HG03097 (cell line): ENCODE results near the gene ZC3H7A.

Source experiments
- ATAC-seq: cut with Tn5 transposase; IDR thresholded peaks from one replicate; pipeline ENCODE4 v1.9.1; 2021; ENCODE audit not compliant: unreplicated experiment, low FRiP score

ZC3H7A gene

GRCh38 chr16:11738742-11739544 is 58.1 kb downstream of the ZC3H7A start:
- no peak for ATAC-seq

- no peak for ATAC-seq
Observed at GRCh38 chr16:11737713-11738112, 59.3 kb downstream of the ZC3H7A start.

GRCh38 chr16:11736903-11737302 is 60.2 kb downstream of the ZC3H7A start:
- no peak for ATAC-seq

- no peak for ATAC-seq
Observed at GRCh38 chr16:11735787-11736186, 61.3 kb downstream of the ZC3H7A start.

DNA sequence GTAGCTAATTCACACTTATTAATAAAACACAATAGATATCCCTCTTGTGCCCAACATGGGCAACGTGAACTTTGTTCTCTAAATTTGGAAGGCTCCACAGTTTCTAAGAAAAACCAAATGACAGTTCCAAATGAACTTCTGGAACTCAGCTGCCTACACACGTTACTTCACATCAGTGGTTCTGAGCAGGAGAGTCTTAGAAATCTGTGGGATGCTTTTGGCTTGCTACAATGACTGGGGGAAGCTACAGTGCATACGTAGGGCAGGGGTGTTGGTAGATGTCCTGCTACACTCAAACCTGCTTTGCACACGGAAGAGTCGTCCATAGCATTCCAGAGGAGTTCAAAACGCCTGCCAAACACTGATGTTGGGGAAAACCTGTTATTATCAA is 62.4 kb downstream of the ZC3H7A start:
- no peak for ATAC-seq

DNA sequence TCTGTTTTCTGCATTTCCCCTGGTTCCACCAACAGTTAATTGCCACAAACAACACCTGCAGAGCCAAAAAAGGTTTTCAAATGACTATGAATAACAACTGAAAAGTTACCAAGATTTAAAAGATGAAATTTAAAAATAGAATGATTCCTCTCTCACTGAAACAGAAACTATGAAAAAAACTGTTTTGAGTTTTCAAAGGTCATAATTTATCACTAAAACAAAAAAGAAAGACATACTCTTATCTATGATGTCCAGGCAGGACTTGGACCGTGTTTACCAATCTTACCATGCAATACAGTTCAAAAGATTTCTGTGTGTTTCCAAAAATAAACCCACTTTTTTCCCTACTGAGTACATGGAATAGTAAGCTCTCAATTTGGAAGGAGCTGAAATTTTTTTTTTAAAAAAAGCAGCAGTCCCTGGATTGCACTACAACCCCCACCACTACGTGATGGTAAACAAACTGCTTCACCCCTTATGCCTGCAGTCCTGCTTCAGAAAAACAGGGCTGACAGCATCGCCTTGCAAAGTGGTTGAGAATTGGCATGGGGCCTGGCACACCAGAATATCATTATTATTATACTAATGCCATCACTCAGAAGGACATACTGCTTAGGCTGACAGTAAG is 62.9 kb downstream of the ZC3H7A start:
- no peak for ATAC-seq

DNA sequence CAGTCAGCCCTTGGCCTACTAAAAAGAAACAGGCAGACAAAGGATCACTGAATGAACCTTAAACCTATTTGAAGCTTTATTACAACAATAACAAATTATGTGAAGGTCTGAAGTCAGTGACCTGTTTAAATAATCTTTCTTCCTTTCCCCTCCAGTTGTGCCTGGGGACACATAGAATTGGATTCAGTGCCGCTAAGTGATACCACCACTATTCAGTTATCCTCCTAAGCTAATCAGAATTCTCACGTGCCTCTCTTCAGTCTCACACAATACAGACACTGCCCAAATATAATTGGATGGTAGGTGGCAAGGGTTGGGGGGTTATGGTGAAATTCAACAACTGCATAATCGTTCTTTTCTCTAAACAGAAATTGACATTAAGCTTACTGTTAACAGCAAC is 65.8 kb downstream of the ZC3H7A start:
- ATAC-seq: no peak

DNA sequence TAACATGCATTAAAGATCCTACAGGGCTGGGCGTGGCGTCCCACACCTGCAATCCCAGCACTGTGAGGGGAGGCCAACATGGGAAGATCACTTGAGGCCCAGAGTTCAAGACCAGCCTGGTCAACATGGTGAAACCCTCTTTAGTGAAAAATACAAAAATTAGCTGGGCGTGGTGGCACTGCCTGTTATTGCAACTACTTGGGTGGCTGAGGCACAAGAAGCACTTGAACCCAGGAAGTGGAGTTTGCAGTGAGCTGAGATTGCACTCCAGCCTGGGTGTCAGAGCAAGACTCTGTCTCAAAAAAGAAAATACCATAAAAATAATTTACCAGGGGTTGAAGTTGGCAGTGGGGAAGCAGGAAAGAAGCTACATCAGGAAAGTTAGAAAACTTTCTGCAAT is 67.3 kb downstream of the ZC3H7A start:
- ATAC-seq: no peak

DNA sequence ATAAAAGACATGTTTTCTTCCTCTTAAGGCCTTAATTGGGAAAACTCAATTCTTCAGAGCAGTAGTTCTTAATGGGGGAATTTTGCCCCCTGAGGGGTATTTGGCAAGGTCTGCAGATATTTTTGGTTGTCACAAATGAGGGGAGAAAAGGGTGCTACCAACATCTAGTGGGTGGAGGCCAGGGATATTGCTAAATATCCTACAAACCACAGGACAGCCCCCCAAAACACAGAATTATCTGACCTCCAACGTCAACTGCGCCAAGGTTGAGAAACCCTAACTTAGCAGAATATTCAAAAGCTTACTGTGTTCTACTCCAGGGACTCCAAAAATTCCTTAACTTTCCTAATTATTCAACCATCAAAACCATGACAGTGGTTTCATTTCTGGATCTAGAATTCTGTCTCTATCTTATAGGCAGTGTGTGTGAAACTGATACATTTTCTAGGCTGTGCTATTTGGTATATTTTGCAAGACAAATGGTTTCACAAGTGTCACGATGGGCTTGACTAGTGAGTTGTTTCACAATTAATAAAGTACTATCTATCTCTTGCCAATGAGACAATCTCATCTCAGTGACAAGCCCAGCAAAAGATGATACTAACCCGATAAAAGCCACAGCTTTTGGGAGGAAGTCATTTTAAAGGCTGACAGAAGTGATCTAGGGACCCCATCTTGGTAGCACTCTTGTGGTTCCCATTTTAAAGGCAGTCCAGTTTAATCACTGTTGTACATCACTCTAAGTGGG is 69.1 kb downstream of the ZC3H7A start:
- ATAC-seq: no peak

DNA sequence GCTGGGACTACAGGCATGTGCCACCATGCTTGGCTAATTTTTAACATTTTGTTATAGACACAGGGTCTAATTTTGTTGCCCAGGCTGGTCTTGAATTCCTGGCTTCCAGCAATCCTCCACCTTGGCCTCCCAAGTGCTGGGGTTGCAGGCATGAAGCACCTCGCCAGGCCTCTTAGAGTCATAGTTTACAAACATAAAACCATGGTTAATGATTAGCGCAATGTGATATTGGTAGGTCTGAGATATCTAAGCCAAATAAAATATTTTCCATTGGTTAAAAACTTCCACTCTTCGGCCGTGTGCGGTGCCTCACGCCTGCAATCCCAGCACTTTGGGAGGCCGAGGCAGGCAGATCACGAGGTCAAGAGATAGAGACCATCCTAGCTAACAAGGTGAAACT is 71.0 kb downstream of the ZC3H7A start:
- no peak for ATAC-seq

DNA sequence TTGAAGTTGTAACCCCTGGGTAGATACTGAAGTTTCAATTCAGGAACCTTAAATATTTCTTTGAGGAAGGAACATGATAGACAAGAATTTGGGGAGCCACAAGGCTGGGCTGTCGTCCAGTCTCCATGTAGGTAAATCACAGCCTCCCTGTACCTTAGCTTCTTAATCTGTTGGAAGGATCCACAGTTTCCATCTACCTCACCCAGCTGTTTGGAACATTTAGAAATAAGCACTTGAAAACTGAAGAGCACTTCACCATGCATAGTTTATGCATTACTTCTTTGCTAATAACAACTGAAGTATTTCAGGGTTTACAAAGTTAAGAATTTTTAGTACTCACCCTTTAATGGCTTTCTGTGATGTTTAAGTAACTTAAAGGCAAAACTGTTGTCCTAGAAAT is 71.6 kb downstream of the ZC3H7A start:
- no peak for ATAC-seq

DNA sequence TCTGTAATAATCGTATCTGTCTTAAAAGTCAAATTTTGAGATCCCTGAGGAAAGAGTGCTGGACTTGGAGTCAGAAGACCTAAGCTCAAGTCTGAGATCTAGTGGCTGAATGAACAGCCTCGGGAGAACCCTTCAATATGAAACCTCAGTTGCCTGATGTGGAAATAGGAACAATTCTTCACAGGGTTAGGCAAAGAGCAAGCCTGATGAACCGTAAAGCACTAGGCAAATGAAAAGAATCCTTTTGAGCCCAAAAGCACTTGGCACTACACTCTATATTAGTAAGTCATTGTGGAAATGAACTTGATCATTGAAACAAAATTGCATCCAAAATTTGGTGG is 74.6 kb downstream of the ZC3H7A start:
- ATAC-seq: no peak

DNA sequence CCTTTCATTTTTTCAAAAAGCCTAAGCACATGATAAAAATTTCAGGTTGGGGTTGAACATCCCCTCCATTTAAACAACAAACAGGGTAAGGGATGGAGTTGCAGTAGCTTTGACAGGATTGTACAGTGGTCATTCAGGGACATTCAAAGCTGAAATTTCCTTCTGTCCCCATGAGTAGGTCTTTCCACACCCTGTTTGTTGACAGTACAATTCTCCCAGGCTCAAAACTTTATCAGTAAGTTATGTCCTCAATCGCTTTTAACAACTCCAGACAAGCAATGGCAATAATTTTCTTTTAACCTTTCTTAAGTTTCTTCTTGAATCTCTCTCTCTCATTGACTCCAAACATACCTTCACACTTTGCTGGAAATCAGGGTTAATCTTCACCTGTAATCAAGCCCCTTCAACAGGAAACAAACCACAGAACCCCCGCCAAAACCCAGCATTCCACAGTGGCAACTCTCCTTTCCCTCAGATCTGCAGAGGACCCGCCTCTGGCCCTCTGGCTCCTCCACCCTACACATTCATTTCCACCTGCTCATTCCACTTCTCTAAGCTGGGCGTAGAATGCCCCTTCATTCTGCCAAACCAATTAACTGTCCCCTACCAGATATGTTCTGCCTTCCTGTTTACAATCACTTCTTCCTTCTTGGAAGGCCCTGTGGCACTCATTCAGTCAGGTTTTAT is 75.1 kb downstream of the ZC3H7A start:
- no peak for ATAC-seq

DNA sequence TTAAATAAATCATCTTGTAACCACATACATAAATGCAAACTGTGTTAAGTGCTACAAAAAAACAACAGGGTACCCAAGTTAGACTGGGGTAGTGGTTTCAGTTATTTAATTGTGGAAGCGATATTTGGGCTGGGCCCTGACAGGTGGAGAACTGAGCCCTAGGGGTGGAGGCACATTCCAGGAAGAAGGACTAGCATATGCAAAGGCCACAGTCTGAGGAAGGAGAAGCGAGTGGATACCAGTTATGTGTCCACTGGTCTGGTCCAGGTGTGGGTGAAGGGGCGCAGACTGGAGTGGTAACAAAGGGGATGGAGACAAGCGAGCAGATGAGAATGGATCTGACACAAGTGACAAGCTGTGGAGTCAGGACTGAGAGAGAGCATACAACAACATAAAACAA is 77.3 kb downstream of the ZC3H7A start:
- ATAC-seq: no peak

DNA sequence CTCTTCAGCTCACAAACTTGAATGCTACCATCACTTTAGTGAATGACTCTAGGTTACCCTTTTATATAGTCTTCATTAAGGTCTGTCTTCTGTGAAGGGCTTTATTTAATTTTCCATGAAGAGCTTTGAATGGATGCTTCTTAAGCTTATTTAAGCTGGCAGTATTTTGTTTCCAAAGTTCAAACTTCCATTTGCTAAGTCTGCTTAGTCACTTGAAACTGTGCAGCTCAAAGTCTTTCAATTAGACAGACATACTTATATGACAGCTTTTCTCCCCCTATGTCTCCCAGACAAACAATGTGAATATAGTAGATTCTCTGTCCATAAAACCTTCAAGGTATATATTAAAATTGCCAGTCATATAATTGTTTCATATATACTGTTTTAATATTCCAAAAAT is 77.9 kb downstream of the ZC3H7A start:
- no peak for ATAC-seq

DNA sequence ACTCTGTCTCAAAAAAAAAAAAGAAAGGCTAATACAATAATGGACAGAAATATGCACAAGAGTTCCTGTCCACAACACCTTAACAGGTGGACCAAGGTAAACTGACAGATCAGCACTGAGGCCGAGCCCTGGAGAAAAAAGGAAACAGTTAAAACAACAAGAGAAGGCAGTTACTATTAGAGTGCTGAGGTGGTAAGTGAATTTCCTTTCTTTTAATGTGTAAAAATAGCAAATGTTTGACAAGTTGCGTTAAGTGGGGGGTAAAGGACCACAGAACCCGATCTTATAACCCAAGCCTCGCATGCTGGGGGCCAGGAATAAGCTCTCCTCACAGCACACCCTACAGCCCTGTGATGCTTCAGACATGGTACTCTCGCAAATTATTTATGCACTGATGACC is 79.2 kb downstream of the ZC3H7A start:
- no peak for ATAC-seq

DNA sequence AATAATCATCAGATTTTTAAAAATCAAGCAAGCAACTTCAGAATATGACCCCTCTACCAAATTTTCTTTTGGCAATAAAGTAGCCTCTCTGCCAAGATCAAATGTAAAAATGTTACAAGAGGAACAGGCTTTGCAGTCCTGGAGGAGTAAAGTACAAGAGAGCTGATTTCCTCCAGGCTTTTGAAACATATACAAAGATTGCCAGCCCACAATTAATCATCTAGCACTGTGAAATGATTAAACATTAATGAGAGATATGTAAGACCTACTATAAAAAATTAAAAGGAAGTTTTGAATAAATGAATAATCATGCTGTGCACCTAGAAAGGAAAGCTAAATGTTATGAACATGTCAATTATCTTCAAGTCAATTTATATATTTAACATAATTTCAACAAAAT is 80.7 kb downstream of the ZC3H7A start:
- no peak for ATAC-seq

DNA sequence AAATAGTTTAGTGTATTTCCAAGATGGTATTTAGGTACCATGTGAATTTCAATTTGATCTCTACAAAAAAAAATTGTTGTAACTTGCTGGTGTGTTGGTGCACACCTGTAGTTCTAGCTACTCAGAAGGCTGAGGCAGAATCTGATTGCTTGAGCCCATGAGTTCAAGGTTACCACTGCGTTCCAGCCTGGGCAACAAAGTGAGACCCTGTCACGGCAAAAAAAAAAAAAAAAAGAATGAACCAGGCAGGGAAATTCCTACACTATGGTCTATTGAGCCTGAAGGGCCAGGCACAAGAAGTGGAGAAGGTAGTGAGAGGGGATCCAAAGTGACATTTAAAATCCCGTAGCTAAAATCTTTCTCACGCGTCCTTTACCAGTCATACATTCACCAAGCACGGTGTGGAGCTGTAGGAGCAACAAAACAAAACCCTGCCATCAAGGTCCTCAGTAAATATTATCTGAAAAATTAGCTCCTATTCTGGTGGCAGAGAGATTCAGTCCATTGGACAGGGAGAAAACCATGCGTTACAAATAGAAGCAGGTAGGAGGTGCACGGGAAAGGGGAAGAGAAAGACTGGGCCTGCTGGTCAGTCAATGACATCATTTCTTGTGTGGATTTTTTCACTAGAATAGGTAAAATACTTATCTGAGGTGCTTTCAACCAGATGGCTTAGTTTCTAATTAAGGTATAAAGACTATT is 81.7 kb downstream of the ZC3H7A start:
- ATAC-seq: no peak

- ATAC-seq: no peak
Observed at GRCh38 chr16:11712122-11712521, 84.9 kb downstream of the ZC3H7A start.

GRCh38 chr16:11711662-11712061 is 85.4 kb downstream of the ZC3H7A start:
- no peak for ATAC-seq

GRCh38 chr16:11708421-11708820 is 88.6 kb downstream of the ZC3H7A start:
- no peak for ATAC-seq
